Activated naive CD8-positive, alpha-beta T cell treated with anti-CD3 and anti-CD28 coated beads, Interleukin-2, amount 50 U/mL, for 24 hours (primary cell): ENCODE data around the gene PXYLP1.

Experiments
- ATAC-seq: fragments of 150-1000 bp; cut with Tn5 transposase; one replicate; pipeline ENCODE4 v1.10.0; 2021
- DNase-seq: peaks from one replicate; pipeline ENCODE4 v3.0.0; 2021
- H3K27ac Mint-ChIP-seq: one replicate; pipeline ENCODE4 v1.8.0; 2021; ENCODE audit warnings: mild to moderate bottlenecking, mixed read lengths
- H3K27me3 Mint-ChIP-seq: one replicate; pipeline ENCODE4 v1.8.0; 2021; ENCODE audit warnings: mixed read lengths
- H3K36me3 Mint-ChIP-seq: one replicate; pipeline ENCODE4 v1.8.0; 2021; ENCODE audit warnings: low read depth, mixed read lengths
- H3K4me1 Mint-ChIP-seq: one replicate; pipeline ENCODE4 v1.8.0; 2021; ENCODE audit warnings: mixed read lengths
- H3K4me3 Mint-ChIP-seq: one replicate; pipeline ENCODE4 v1.8.0; 2021; ENCODE audit warnings: mild to moderate bottlenecking, moderate library complexity, mixed read lengths
- H3K9me3 Mint-ChIP-seq: one replicate; pipeline ENCODE4 v1.8.0; 2021; ENCODE audit warnings: mixed read lengths

The PXYLP1 gene

GRCh38 chr3:141267629-141268028 lies 36.0 kb downstream of the PXYLP1 start:
- Mint-ChIP-seq H3K4me3 (peak overlapping the region; percentile 78), H3K36me3 (no peaks in the 10 kb centered on the region), H3K4me1 (peaks cover 30% of the 10 kb centered on the region), H3K27ac (peak overlapping the region; percentile 79), H3K9me3 (no peaks in the 10 kb centered on the region), H3K27me3 (no peaks in the 10 kb centered on the region)
- no peak for DNase-seq
- no peak for ATAC-seq

GRCh38 chr3:141268306-141268705 lies 36.7 kb downstream of the PXYLP1 start:
- no peaks in the 10 kb centered on the region for H3K36me3 Mint-ChIP-seq
- no peaks in the 10 kb centered on the region for H3K9me3 Mint-ChIP-seq
- peak overlapping the region; percentile 52 for H3K27ac Mint-ChIP-seq
- peak overlapping the region; percentile 78 for H3K4me3 Mint-ChIP-seq
- ATAC-seq (no peak), DNase-seq (no peak)
- H3K27me3 Mint-ChIP-seq: no peaks in the 10 kb centered on the region
- peaks cover 31% of the 10 kb centered on the region for H3K4me1 Mint-ChIP-seq

GRCh38 chr3:141268791-141269190 lies 37.2 kb downstream of the PXYLP1 start:
- Mint-ChIP-seq H3K27me3 (no peaks in the 10 kb centered on the region), H3K9me3 (no peaks in the 10 kb centered on the region), H3K4me1 (peaks cover 36% of the 10 kb centered on the region), H3K36me3 (no peaks in the 10 kb centered on the region), H3K4me3 (no peak overlapping the region), H3K27ac (no peak overlapping the region)
- ATAC-seq: no peak
- no peak for DNase-seq

GRCh38 chr3:141269961-141270360 lies 38.3 kb downstream of the PXYLP1 start:
- Mint-ChIP-seq H3K36me3 (peaks cover 2% of the 10 kb centered on the region), H3K9me3 (no peaks in the 10 kb centered on the region), H3K27ac (peak overlapping the region; percentile 14), H3K4me3 (no peak overlapping the region), H3K27me3 (no peaks in the 10 kb centered on the region), H3K4me1 (peaks cover 48% of the 10 kb centered on the region)
- ATAC-seq: no peak
- no peak for DNase-seq

- Mint-ChIP-seq H3K4me3 (no peak overlapping the region), H3K27ac (no peak overlapping the region), H3K4me1 (peaks cover 49% of the 10 kb centered on the region), H3K36me3 (peaks cover 2% of the 10 kb centered on the region), H3K9me3 (no peaks in the 10 kb centered on the region), H3K27me3 (no peaks in the 10 kb centered on the region)
- no peak for DNase-seq
- ATAC-seq: no peak
These were observed 39.8 kb downstream of the PXYLP1 start for GRCh38 chr3:141271279-141272030.

GRCh38 chr3:141272906-141273662 lies 41.5 kb downstream of the PXYLP1 start:
- peaks cover 33% of the 10 kb centered on the region for H3K4me1 Mint-ChIP-seq
- no peak overlapping the region for H3K4me3 Mint-ChIP-seq
- peak overlapping the region; percentile 76 for H3K27ac Mint-ChIP-seq

GRCh38 chr3:141273700-141274410 lies 42.2 kb downstream of the PXYLP1 start:
- Mint-ChIP-seq H3K27ac (peak overlapping the region; percentile 76), H3K36me3 (peaks cover 2% of the 10 kb centered on the region), H3K4me3 (no peak overlapping the region), H3K9me3 (no peaks in the 10 kb centered on the region), H3K4me1 (peaks cover 30% of the 10 kb centered on the region), H3K27me3 (no peaks in the 10 kb centered on the region)
- ATAC-seq (peak; percentile 21), DNase-seq (no peak)

More at GRCh38 chr3:141272906-141273662, 41.5 kb downstream of the PXYLP1 start:
- Mint-ChIP-seq H3K36me3 (peaks cover 2% of the 10 kb centered on the region), H3K9me3 (no peaks in the 10 kb centered on the region), H3K27me3 (no peaks in the 10 kb centered on the region)
- no peak for ATAC-seq
- DNase-seq: no peak

GRCh38 chr3:141274411-141275031 lies 42.9 kb downstream of the PXYLP1 start:
- peak overlapping the region; percentile 76 for H3K27ac Mint-ChIP-seq
- H3K9me3 Mint-ChIP-seq: no peaks in the 10 kb centered on the region
- DNase-seq (no peak), ATAC-seq (no peak)
- H3K4me1 Mint-ChIP-seq: peaks cover 34% of the 10 kb centered on the region
- peaks cover 2% of the 10 kb centered on the region for H3K36me3 Mint-ChIP-seq
- H3K27me3 Mint-ChIP-seq: no peaks in the 10 kb centered on the region
- peak overlapping the region; percentile 24 for H3K4me3 Mint-ChIP-seq

GRCh38 chr3:141275032-141275422 lies 43.4 kb downstream of the PXYLP1 start:
- peak overlapping the region; percentile 76 for H3K27ac Mint-ChIP-seq
- H3K9me3 Mint-ChIP-seq: no peaks in the 10 kb centered on the region
- H3K27me3 Mint-ChIP-seq: no peaks in the 10 kb centered on the region
- H3K36me3 Mint-ChIP-seq: peaks cover 4% of the 10 kb centered on the region
- H3K4me1 Mint-ChIP-seq: peaks cover 34% of the 10 kb centered on the region
- peak; percentile 28 for DNase-seq
- no peak overlapping the region for H3K4me3 Mint-ChIP-seq
- ATAC-seq: peak; percentile 94

GRCh38 chr3:141275511-141275910 lies 43.9 kb downstream of the PXYLP1 start:
- DNase-seq: no peak
- Mint-ChIP-seq H3K36me3 (peaks cover 4% of the 10 kb centered on the region), H3K27ac (peak overlapping the region; percentile 56), H3K4me1 (peaks cover 34% of the 10 kb centered on the region), H3K4me3 (no peak overlapping the region), H3K9me3 (no peaks in the 10 kb centered on the region), H3K27me3 (no peaks in the 10 kb centered on the region)
- no peak for ATAC-seq

- no peak overlapping the region for H3K27ac Mint-ChIP-seq
- DNase-seq (no peak), ATAC-seq (no peak)
These were observed 44.3 kb downstream of the PXYLP1 start for GRCh38 chr3:141275973-141276372.

GRCh38 chr3:141276398-141276797 lies 44.8 kb downstream of the PXYLP1 start:
- H3K4me1 Mint-ChIP-seq: peaks cover 34% of the 10 kb centered on the region
- DNase-seq (no peak), ATAC-seq (no peak)
- H3K36me3 Mint-ChIP-seq: peaks cover 4% of the 10 kb centered on the region
- H3K9me3 Mint-ChIP-seq: no peaks in the 10 kb centered on the region
- no peak overlapping the region for H3K27ac Mint-ChIP-seq
- H3K27me3 Mint-ChIP-seq: no peaks in the 10 kb centered on the region
- H3K4me3 Mint-ChIP-seq: no peak overlapping the region

More at GRCh38 chr3:141275973-141276372, 44.3 kb downstream of the PXYLP1 start:
- no peak overlapping the region for H3K4me3 Mint-ChIP-seq
- H3K27me3 Mint-ChIP-seq: no peaks in the 10 kb centered on the region
- H3K9me3 Mint-ChIP-seq: no peaks in the 10 kb centered on the region
- H3K4me1 Mint-ChIP-seq: peaks cover 34% of the 10 kb centered on the region
- peaks cover 4% of the 10 kb centered on the region for H3K36me3 Mint-ChIP-seq

- Mint-ChIP-seq H3K9me3 (no peaks in the 10 kb centered on the region), H3K4me3 (no peak overlapping the region), H3K36me3 (peaks cover 4% of the 10 kb centered on the region), H3K27me3 (no peaks in the 10 kb centered on the region), H3K4me1 (peaks cover 31% of the 10 kb centered on the region), H3K27ac (no peak overlapping the region)
- ATAC-seq (no peak), DNase-seq (no peak)
These were observed 45.8 kb downstream of the PXYLP1 start for GRCh38 chr3:141277451-141277850.
